T-helper 2 cell treated with Interferon-gamma antibody and Interleukin-4, amounts not matched to agents 100 ng/mL and 5 ng/mL, for 36 hours (primary cell): ENCODE measurements around the gene ZBTB43. TPM values are rescaled to one million over a fixed set of nuclear protein-coding genes. Genes with fewer than 3 reads are reported as not detected.

Experiments used
- intact Hi-C: fragments of 100-400 bp; cut with micrococcal nuclease; formaldehyde crosslinking; loops from one replicate; pipeline ENCODE4 v1.15.1; 2023
- total RNA-seq: library from RNA; stranded (reverse); gene quantifications from 2 replicates; pipeline ENCODE4 v1.2.3, GENCODE V29; 2022

Gene ZBTB43
- total RNA-seq, 1 donor from 2014 or later, result 19.2 TPM

- intact Hi-C loops, result no loop called here
Measured at GRCh38 chr9:126885131-126885641, 80.3 kb downstream of the ZBTB43 start.

GRCh38 chr9:126886034-126886822 is 81.4 kb downstream of the ZBTB43 start:
- intact Hi-C loops, result no loop called here

DNA sequence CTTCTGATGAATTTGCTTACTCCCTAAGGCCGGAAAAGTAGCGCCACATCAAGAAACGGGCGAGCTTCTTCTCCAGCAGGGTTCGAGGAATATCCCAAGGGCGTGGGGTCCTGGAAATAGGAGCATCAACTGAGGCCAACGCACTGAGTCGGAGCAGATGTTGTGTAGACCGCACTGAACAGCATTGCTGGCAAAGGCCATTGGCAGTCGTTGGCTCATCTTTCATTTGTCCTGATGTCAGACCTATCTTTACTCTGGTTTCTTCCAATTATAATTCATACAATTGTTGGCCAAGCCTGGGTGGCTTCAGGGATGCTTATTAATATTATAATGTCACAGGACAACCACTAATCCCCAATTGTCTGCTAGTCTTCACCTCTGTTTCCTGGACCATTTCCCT is 82.1 kb downstream of the ZBTB43 start:
- intact Hi-C loops, result no loop called here

Other genes with a start within 250 kb of the ZBTB43 start
- not detected in 2 replicates for gene LMX1B, start 191.1 kb upstream of the ZBTB43 start, total RNA-seq
- gene ZBTB34, start 55.6 kb downstream of the ZBTB43 start, total RNA-seq, result 8.2 TPM in 2 replicates
- gene RALGPS1, start 109.7 kb downstream of the ZBTB43 start, total RNA-seq, result 2.7 and 4.0 TPM in 2 replicates